B cell (primary cell): Measurements from ENCODE around the gene DUSP16. TPM values are rescaled to one million over a fixed set of nuclear protein-coding genes. Genes with fewer than 3 reads are reported as not detected.

ENCODE experiments used
- ATAC-seq: fragments of 200-7000 bp; cut with Tn5 transposase; one replicate; pipeline ENCODE4 v1.10.0; 2021; ENCODE audit warnings: low read depth, mild to moderate bottlenecking, moderate number of reproducible peaks, moderate library complexity
- CTCF ChIA-PET: fragments of 350-600 bp; sonication (Branson Sonifier 250); formaldehyde crosslinking; loops from one replicate; lab custom pipeline; 2021; ENCODE audit warnings: antibody characterized with exemption, inconsistent platforms; lab: Charles Lee
- POLR2A ChIA-PET: fragments of 350-600 bp; sonication (Branson Sonifier 250); formaldehyde crosslinking; loops from one replicate; lab custom pipeline; 2021; ENCODE audit warnings: antibody characterized with exemption; lab: Charles Lee
- DNase-seq: peaks from one replicate; pipeline ENCODE4 v3.0.0; 2013
- H2AFZ ChIP-seq: 2 replicates; pipeline ENCODE4 v1.6.1; 2012; ENCODE audit warnings: mild to moderate bottlenecking, low read depth, low read length; ENCODE audit not compliant: insufficient read depth, poor library complexity, severe bottlenecking
- H3K27ac ChIP-seq, 2 donors: 1 replicate in 1 of 2; 2 replicates in 1 of 2; pipeline ENCODE4 v1.5.1; 2012 to 2013; ENCODE audit warnings: low read length in 2 of 2, mild to moderate bottlenecking in 2 of 2, moderate library complexity in 1 of 2
- H3K27me3 ChIP-seq, 4 experiments: fragments of 200-600 bp in 1 of 4; sonication (generic) in 1 of 4; replicated peaks in 1 of 4; 1 replicate in 2 of 4; 2 replicates in 2 of 4; pipeline versions ENCODE4 v1.6.1 to v1.7.0; 2013 to 2016; ENCODE audit warnings: low read length in 3 of 4, mild to moderate bottlenecking in 2 of 4, mixed read lengths in 1 of 4, moderate library complexity in 1 of 4; ENCODE audit not compliant: insufficient read depth in 4 of 4, control insufficient read depth in 3 of 4; ENCODE audit errors: control extremely low read depth in 1 of 4
- H3K36me3 ChIP-seq, 2 experiments: replicated peaks in 1 of 2; 1 replicate in 1 of 2; 2 replicates in 1 of 2; pipeline versions ENCODE4 v1.6.1 to v1.7.1; 2013; ENCODE audit warnings: low read length in 1 of 2; ENCODE audit not compliant: insufficient read depth in 2 of 2, control insufficient read depth in 1 of 2; ENCODE audit errors: control extremely low read depth in 1 of 2, extremely low read depth in 1 of 2
- H3K4me1 ChIP-seq, 2 donors: fragments of 200-600 bp in 1 of 2; sonication (generic) in 1 of 2; 1 replicate in 1 of 2; 2 replicates in 1 of 2; pipeline versions ENCODE4 v1.5.1 to v1.6.1; 2013 to 2017; ENCODE audit warnings: low read length in 2 of 2; ENCODE audit not compliant: control insufficient read depth in 2 of 2, insufficient read depth in 2 of 2
- H3K4me2 ChIP-seq: replicated peaks from 2 replicates; pipeline ENCODE3; 2012; ENCODE audit warnings: mild to moderate bottlenecking, low read depth, low read length; ENCODE audit not compliant: poor library complexity, severe bottlenecking
- H3K4me3 ChIP-seq, 5 experiments: fragments of 200-600 bp in 1 of 5; sonication (generic) in 1 of 5; 1 replicate in 3 of 5; 2 replicates in 2 of 5; pipeline versions ENCODE4 v1.5.1 to v1.7.0; 2011 to 2016; ENCODE audit warnings: low read length in 4 of 5, mild to moderate bottlenecking in 4 of 5, low read depth in 2 of 5, control low read depth in 1 of 5, moderate library complexity in 1 of 5; ENCODE audit not compliant: insufficient read depth in 1 of 5; ENCODE audit errors: control extremely low read depth in 1 of 5, extremely low read depth in 1 of 5
- H3K79me2 ChIP-seq: fragments of 200-600 bp; sonication (generic); one replicate; pipeline ENCODE4 v1.6.0; 2016; ENCODE audit warnings: low read length; ENCODE audit not compliant: control insufficient read depth, insufficient read depth
- H3K9ac ChIP-seq: fragments of 200-600 bp; sonication (generic); 2 replicates; pipeline ENCODE4 v1.6.1; 2017; ENCODE audit warnings: mild to moderate bottlenecking, low read length, moderate library complexity
- H3K9me3 ChIP-seq, 3 donors: one replicate each; pipeline versions ENCODE4 v1.6.1 to v1.7.1; 2013; ENCODE audit warnings: low read length in 2 of 3; ENCODE audit not compliant: control insufficient read depth in 2 of 3, insufficient read depth in 1 of 3; ENCODE audit errors: control extremely low read depth in 1 of 3
- H4K20me1 ChIP-seq: 2 replicates; pipeline ENCODE4 v1.6.0; 2012; ENCODE audit warnings: mild to moderate bottlenecking, low read length; ENCODE audit not compliant: insufficient read depth, control insufficient read depth, poor library complexity, severe bottlenecking
- H3K27ac Mint-ChIP-seq: one replicate; pipeline ENCODE4 v1.8.0; 2021; ENCODE audit warnings: mixed read lengths
- H3K27me3 Mint-ChIP-seq: one replicate; pipeline ENCODE4 v1.8.0; 2021; ENCODE audit warnings: mixed read lengths
- H3K4me1 Mint-ChIP-seq: one replicate; pipeline ENCODE4 v1.8.0; 2021; ENCODE audit warnings: mixed read lengths
- H3K4me3 Mint-ChIP-seq: one replicate; pipeline ENCODE4 v1.8.0; 2021; ENCODE audit warnings: mixed read lengths
- H3K9me3 Mint-ChIP-seq: one replicate; pipeline ENCODE4 v1.8.0; 2022; ENCODE audit warnings: mixed read lengths; ENCODE audit not compliant: insufficient read depth
- CTCF ChIP-seq: fragments of 200-600 bp; IDR thresholded peaks from one replicate; pipeline ENCODE4 v1.8.0; 2022; ENCODE audit warnings: antibody characterized with exemption, mild to moderate bottlenecking
- EZH2 ChIP-seq: IDR thresholded peaks from 2 replicates; pipeline ENCODE4 v1.6.1; 2012; ENCODE audit warnings: borderline replicate concordance, low read depth, mild to moderate bottlenecking, moderate library complexity, low read length; ENCODE audit not compliant: insufficient read depth, poor library complexity, severe bottlenecking
- WGBS: methylation state at CpG from one replicate; pipeline ENCODE4 v1.1.5; 2013; ENCODE audit warnings: missing lambda C conversion rate; ENCODE audit not compliant: insufficient coverage; 5-methylcytosine and 5-hydroxymethylcytosine counted together
- intact Hi-C: fragments of 100-400 bp; cut with micrococcal nuclease; formaldehyde crosslinking; loops from one replicate; pipeline ENCODE4 v1.10.0; 2022
- polyA plus RNA-seq: library from polyadenylated mRNA; depleted of rRNA; stranded (reverse); fragments of >200 nt; gene quantifications from 2 replicates; pipeline ENCODE4 v1.2.3, GENCODE V29; 2012
- total RNA-seq, 2 donors: library from RNA; stranded (reverse); fragments of 120-200 nt in 1 of 2; gene quantifications; 1 replicate in 1 of 2; 2 replicates in 1 of 2; pipeline versions ENCODE4 v1.2.3 to v1.2.4, GENCODE V29; 2013 to 2022

The DUSP16 gene
- total and polyA plus RNA-seq, 2 donors (not counting 1 experiment from before 2014, with no cell fraction given) = 0.37 to 5.6 TPM

GRCh38 chr12:12521888-12522287 is 40.8 kb downstream of the DUSP16 start:
- Histone ChIP-seq H4K20me1 (no peaks in the 10 kb centered on the region), H2AFZ (no peak overlapping the region), H3K4me3 (no peak overlapping the region), H3K36me3 (no peaks in the 10 kb centered on the region), H3K79me2 (no peaks in the 10 kb centered on the region), H3K4me2 (no peak overlapping the region), H3K9ac (no peak overlapping the region), H3K4me1 (no peaks in the 10 kb centered on the region), H3K27me3 (no peaks in the 10 kb centered on the region), H3K9me3 (no peaks in the 10 kb centered on the region), H3K27ac (no peak overlapping the region)
- TF ChIP-seq EZH2 = no peak
- TF ChIP-seq CTCF = no peak
- ATAC-seq (no peak), DNase-seq (no peak)
- intact Hi-C loops = no loop called here
- Mint-ChIP-seq H3K27ac (no peak overlapping the region), H3K4me3 (no peak overlapping the region), H3K9me3 (no peaks in the 10 kb centered on the region), H3K4me1 (no peaks in the 10 kb centered on the region), H3K27me3 (peaks cover 3% of the 10 kb centered on the region)
- ChIA-PET POLR2A (no interaction called here), CTCF (no interaction called here)
- WGBS = 83% methylated on average over 6 of the region's 6 CpGs

- CTCF ChIA-PET = no interaction called here
- H3K27me3 ChIP-seq = no peaks in the 10 kb centered on the region
- Mint-ChIP-seq H3K4me1 (no peaks in the 10 kb centered on the region), H3K4me3 (no peak overlapping the region), H3K9me3 (no peaks in the 10 kb centered on the region), H3K27ac (no peak overlapping the region), H3K27me3 (peaks cover 3% of the 10 kb centered on the region)
- H3K36me3 ChIP-seq = no peaks in the 10 kb centered on the region
- no peaks in the 10 kb centered on the region for H3K9me3 ChIP-seq
- H3K4me1 ChIP-seq = no peaks in the 10 kb centered on the region
- no peak overlapping the region for H3K4me2 ChIP-seq
- no peak for TF ChIP-seq EZH2
- no peak for TF ChIP-seq CTCF
- POLR2A ChIA-PET = no interaction called here
- intact Hi-C loops = no loop called here
- H2AFZ ChIP-seq = no peak overlapping the region
- H3K4me3 ChIP-seq = no peak overlapping the region
- no peak overlapping the region for H3K27ac ChIP-seq
- ATAC-seq = no peak
- no peak overlapping the region for H3K9ac ChIP-seq
- H4K20me1 ChIP-seq = no peaks in the 10 kb centered on the region
- no peak for DNase-seq
- H3K79me2 ChIP-seq = no peaks in the 10 kb centered on the region
- 95% methylated on average over 3 of the region's 8 CpGs for WGBS
Measured at GRCh38 chr12:12521044-12521485, 41.6 kb downstream of the DUSP16 start.
